Gastroesophageal sphincter (tissue), 4 donors: Measurements from ENCODE around the gene PYCR2. TPM values are rescaled to one million over a fixed set of nuclear protein-coding genes. Genes with fewer than 3 reads are reported as not detected.
"Not testable (repeated sequence)": the region's sequence is repeated elsewhere in the genome, so short reads cannot be mapped to it uniquely, and the experiment has no call there.

Experiments used
- ATAC-seq: fragments of 150-250 bp; one replicate; pipeline ENCODE4 v1.9.1; 2016; ENCODE audit warnings: mild to moderate bottlenecking, moderate library complexity
- H3K27ac ChIP-seq, 4 donors: fragments of 200-600 bp; sonication (generic) in 3 of 4; 1 replicate in 3 of 4; 2 replicates in 1 of 4; pipeline ENCODE4 v1.5.1; 2016 to 2019
- H3K27me3 ChIP-seq: fragments of 200-600 bp; sonication (generic); one replicate; pipeline ENCODE4 v1.5.1; 2019
- H3K36me3 ChIP-seq, 2 donors: fragments of 200-600 bp; sonication (generic); one replicate each; pipeline ENCODE4 v1.5.1; 2019; ENCODE audit warnings: control low read depth in 1 of 2
- H3K4me1 ChIP-seq, 3 donors: fragments of 200-600 bp; sonication (generic); 1 replicate in 2 of 3; 2 replicates in 1 of 3; pipeline ENCODE4 v1.5.1; 2016 to 2019; ENCODE audit warnings: control low read depth in 2 of 3
- H3K4me3 ChIP-seq, 2 donors: fragments of 200-600 bp; sonication (generic); one replicate each; pipeline ENCODE4 v1.5.1; 2019; ENCODE audit warnings: mild to moderate bottlenecking in 1 of 2, moderate library complexity in 1 of 2
- H3K9me3 ChIP-seq, 3 donors: fragments of 200-600 bp; sonication (generic); one replicate each; pipeline ENCODE4 v1.5.1; 2017 to 2019; ENCODE audit warnings: control low read depth in 2 of 3
- CTCF ChIP-seq, 4 experiments: fragments of 200-600 bp in 2 of 4; fragments of 450-650 bp in 2 of 4; sonication (generic) in 1 of 4; IDR thresholded peaks; one replicate each; pipeline ENCODE4 v1.5.1; 2017 to 2019; ENCODE audit warnings: antibody characterized with exemption in 4 of 4, mild to moderate bottlenecking in 2 of 4, moderate library complexity in 2 of 4
- EP300 ChIP-seq: sonication (generic); formaldehyde crosslinking; IDR thresholded peaks from one replicate; pipeline ENCODE4 v1.6.1; 2017; ENCODE audit warnings: antibody characterized with exemption, mild to moderate bottlenecking
- POLR2A ChIP-seq, 2 donors: fragments of 450-650 bp; IDR thresholded peaks; one replicate each; pipeline ENCODE4 v1.6.1; 2017; ENCODE audit warnings: antibody characterized with exemption in 2 of 2, mild to moderate bottlenecking in 2 of 2, moderate library complexity in 1 of 2
- POLR2AphosphoS5 ChIP-seq: sonication (generic); formaldehyde crosslinking; IDR thresholded peaks from one replicate; pipeline ENCODE4 v1.6.1; 2017; ENCODE audit warnings: antibody characterized with exemption
- WGBS, 2 donors: methylation state at CpG; one replicate each; pipeline ENCODE4 v1.1.5; 2018; ENCODE audit warnings: low coverage in 1 of 2; 5-methylcytosine and 5-hydroxymethylcytosine counted together
- total RNA-seq, 4 donors: library from RNA; depleted of rRNA; stranded (reverse); fragments of >200 nt; gene quantifications; one replicate each; pipeline ENCODE4 v1.1.0, GENCODE V29; 2016

Gene PYCR2
- total RNA-seq, 4 donors from 2014 or later, result 43.6 to 65.5 (median 50.6) TPM

GRCh38 chr1:225888289-225888897 is 35.7 kb downstream of the PYCR2 start:
- Histone ChIP-seq H3K4me1 (peaks cover 0 to 11% (median 0%) of the 10 kb centered on the region in 3 donors), H3K9me3 (no peaks in the 10 kb centered on the region), H3K27ac (no peak overlapping the region), H3K36me3 (no peaks in the 10 kb centered on the region), H3K27me3 (peaks cover 14% of the 10 kb centered on the region), H3K4me3 (no peak overlapping the region)
- ATAC-seq, result no peak
- WGBS, 2 donors, result 83% methylated on average over 6 of the region's 18 CpGs; no CpG with 5 or more reads in 1 of the 2 donors
- TF ChIP-seq EP300 (no peak), POLR2A (IDR thresholded peaks at IDR 0.05) (no peak), POLR2AphosphoS5 (no peak), CTCF (IDR thresholded peaks at IDR 0.05) (no peak)

GRCh38 chr1:225887554-225888288 is 36.3 kb downstream of the PYCR2 start:
- H3K4me1 ChIP-seq, result peaks cover 0 to 16% (median 0%) of the 10 kb centered on the region in 3 donors
- ATAC-seq, H3K27ac ChIP-seq, H3K36me3 ChIP-seq, H3K4me3 ChIP-seq, H3K9me3 ChIP-seq: not testable (repeated sequence)
- peaks cover 14% of the 10 kb centered on the region for H3K27me3 ChIP-seq
- WGBS, 2 donors, result no CpG with 5 or more reads among the region's 56 CpGs

- H3K27ac ChIP-seq, result no peak overlapping the region
- 81 to 91% methylated on average over 1 to 2 of the region's 7 CpGs for WGBS, 2 donors
- no peak for TF ChIP-seq POLR2AphosphoS5
- no peak for TF ChIP-seq EP300
- no peak for TF ChIP-seq POLR2A (IDR thresholded peaks at IDR 0.05)
- no peak for TF ChIP-seq CTCF (IDR thresholded peaks at IDR 0.05)
- no peaks in the 10 kb centered on the region for H3K9me3 ChIP-seq
- peaks cover 0 to 16% (median 0%) of the 10 kb centered on the region in 3 donors for H3K4me1 ChIP-seq
- H3K4me3 ChIP-seq, result no peak overlapping the region
- ATAC-seq, result no peak
- no peaks in the 10 kb centered on the region for H3K36me3 ChIP-seq
- H3K27me3 ChIP-seq, result peaks cover 14% of the 10 kb centered on the region
Observed at GRCh38 chr1:225887030-225887314, 37.1 kb downstream of the PYCR2 start.

GRCh38 chr1:225886159-225887029 is 37.7 kb downstream of the PYCR2 start:
- peaks cover 14% of the 10 kb centered on the region for H3K27me3 ChIP-seq
- TF ChIP-seq POLR2A (IDR thresholded peaks at IDR 0.05) (no peak), POLR2AphosphoS5 (no peak), CTCF (IDR thresholded peaks at IDR 0.05) (no peak), EP300 (no peak)
- no peaks in the 10 kb centered on the region for H3K9me3 ChIP-seq
- no peaks in the 10 kb centered on the region for H3K36me3 ChIP-seq
- H3K4me1 ChIP-seq, result peaks cover 0 to 18% (median 0%) of the 10 kb centered on the region in 3 donors
- no peak overlapping the region for H3K27ac ChIP-seq
- no peak for ATAC-seq
- no peak overlapping the region for H3K4me3 ChIP-seq
- 84 to 96% methylated on average over 5 to 6 of the region's 19 CpGs for WGBS, 2 donors

GRCh38 chr1:225885336-225885735 is 38.7 kb downstream of the PYCR2 start:
- peaks cover 14% of the 10 kb centered on the region for H3K27me3 ChIP-seq
- H3K36me3 ChIP-seq, result no peaks in the 10 kb centered on the region
- H3K4me1 ChIP-seq, result peaks cover 0 to 29% (median 7%) of the 10 kb centered on the region in 3 donors
- no peak overlapping the region for H3K4me3 ChIP-seq
- no peaks in the 10 kb centered on the region for H3K9me3 ChIP-seq
- no peak for ATAC-seq
- no peak overlapping the region for H3K27ac ChIP-seq
- TF ChIP-seq POLR2A (IDR thresholded peaks at IDR 0.05), result no peak
- TF ChIP-seq EP300, result no peak
- no peak for TF ChIP-seq POLR2AphosphoS5
- WGBS, 2 donors, result 88 to 89% methylated on average over 3 of the region's 6 CpGs
